ENCODE data around the gene FCGR2B. TPM values are rescaled to one million over a fixed set of nuclear protein-coding genes. Genes with fewer than 3 reads are reported as not detected.
"Not testable (repeated sequence)": the region's sequence is repeated elsewhere in the genome, so short reads cannot be mapped to it uniquely, and the experiment has no call there.

Gene FCGR2B
- total RNA-seq, 1 donor from 2014 or later = 43.4 TPM

DNA sequence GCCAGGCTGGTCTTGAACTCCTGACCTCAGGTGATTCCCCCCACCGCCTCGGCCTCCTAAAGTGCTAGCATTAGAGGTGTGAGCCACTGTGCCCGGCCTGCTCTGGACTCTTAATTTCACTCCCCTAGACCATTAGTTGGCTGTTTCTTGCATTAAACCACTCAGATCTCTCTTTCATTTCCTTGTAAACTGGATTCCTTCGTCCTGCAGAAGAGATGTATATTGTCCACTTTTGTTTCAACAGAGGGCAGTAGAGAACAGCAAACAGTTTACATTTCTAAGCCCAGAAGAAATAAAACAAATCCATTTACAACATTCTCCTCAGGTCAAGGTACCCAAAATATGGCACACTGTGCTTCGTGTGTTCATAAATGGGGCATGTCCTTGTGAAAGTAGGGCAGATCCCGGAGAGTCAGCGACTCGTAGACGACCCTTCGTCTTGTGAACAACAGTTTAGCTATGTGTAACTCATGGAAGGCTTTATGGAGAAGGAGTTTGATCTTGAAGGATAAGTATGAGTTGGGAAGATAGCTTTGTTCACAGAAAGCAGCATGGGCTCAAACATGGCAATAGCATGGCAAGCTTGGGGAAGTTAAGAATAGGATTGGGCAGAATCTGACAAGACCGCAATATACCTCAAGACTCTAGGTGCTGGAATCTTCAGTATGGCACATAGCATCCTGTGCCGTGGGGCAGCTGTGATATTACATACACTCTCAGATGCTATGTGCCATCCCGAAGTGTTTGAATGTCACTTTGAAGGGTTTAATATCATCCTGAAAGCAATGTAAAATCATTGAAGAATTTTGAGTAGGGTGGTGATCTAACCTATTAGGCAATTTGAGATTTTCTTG is 15.2 kb upstream of the FCGR2B start:
- not testable (repeated sequence) for DNase-seq (ENCODE audit: low spot score)

DNA sequence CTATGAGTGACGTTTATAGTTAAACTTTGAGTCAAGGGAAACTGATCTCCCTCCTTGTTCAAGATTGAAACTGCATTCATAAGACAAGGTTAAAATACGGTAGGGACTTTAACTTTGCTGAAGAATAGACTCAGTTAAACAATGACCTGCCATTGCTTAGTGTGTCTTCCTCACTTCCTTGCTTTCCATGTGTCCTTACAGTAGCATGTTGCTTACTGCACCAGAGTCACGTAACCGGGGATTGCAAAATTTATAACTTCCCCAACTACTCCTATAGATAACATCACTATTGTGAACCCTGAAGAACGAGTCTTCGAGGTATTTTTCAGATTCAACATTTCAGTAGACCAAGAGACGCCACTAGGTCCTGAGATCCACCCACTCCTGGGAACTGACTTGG is 9.4 kb upstream of the FCGR2B start:
- DNase-seq (ENCODE audit: low spot score) = not testable (repeated sequence)

DNA sequence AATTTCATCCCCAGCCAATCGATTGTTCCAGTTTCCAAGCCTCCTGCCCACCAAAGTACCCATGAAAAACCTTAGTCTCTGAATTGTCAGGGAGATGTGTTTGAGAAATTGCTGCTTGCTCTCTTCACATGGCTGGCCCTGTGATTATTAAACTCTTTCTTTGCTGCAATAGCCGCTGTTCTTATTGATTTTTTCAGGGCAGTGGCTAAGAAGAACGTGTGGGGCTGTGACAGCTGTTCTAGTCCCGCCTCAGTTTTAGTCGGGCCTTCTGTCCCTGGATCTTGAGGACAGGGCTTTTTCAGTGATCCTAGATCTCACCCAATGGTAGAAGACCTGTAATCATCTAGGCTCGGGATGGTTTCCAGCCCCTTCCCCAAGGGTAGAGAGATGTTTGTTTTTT is 9.0 kb upstream of the FCGR2B start:
- not testable (repeated sequence) for DNase-seq (ENCODE audit: low spot score)

DNA sequence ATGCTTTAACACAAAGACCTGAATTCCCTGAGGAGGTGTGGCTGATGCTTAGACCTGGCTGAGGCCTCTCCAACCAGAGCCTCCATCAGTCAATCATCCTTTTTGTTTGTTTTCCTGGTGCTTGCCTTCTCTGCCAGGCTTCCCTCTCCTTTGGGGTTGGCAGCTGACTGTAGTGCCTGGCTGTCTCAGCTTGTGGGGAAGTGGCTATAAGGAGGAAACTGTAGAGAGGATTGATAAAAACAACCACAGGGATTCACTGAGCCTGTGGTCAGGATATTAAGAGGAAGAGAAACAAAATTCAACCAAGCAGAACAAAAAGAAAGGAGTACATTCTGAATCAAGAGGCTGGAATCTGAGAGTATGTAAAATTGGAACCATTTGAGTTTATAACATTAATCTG is 4.4 kb upstream of the FCGR2B start:
- DNase-seq (ENCODE audit: low spot score) = not testable (repeated sequence)

DNA sequence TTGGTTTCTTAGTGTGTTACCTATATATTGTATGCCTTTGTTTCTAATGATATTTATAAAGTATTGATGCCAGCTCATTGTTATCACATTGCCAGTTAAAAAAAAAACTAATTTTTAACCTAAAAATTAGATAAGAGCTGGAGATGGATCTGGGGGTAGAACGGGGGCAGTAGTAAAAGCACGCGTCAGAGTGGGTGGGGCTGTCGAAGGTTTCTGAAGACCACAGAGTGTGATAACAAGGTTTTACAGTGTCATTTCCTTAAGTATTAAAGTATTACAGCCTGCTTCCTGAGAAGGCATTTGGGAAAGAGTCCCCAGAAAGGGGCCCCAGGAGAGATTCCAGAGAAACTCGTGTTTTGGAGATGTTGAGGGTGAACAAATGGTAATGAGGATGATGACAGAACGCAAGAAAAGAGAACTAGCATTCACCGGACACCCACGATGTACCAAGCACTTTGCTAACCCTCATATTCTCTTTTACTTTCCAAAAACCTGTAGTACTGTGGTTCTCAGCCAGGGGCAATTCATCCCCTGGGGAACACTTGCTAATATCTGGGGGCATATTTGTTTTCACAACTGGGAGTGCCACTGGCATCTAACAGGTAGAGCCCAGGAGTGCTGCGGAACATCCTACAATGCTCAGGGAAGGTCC is 1.2 kb upstream of the FCGR2B start:
- not testable (repeated sequence) for DNase-seq (ENCODE audit: low spot score)

DNA sequence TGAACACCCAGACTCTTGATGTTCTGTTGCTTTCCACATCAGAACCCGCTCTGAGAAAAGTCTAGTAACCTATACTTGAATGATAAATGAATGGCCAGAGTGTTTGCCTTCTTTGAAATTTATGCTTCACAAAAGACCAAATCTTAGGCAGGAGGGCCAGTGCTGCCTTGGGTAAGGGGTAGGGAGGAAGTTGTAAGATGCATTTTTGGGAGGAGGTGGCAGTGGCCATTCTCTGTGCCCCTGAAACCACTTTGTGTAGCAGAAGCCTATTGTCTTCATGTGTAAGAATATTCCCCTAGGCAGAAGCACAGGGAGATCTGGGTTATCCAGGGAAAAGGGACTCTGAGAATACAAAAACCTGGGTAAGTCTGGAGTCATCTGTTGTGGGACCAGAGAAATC is 626 bp downstream of the FCGR2B start:
- not testable (repeated sequence) for DNase-seq (ENCODE audit: low spot score)

DNA sequence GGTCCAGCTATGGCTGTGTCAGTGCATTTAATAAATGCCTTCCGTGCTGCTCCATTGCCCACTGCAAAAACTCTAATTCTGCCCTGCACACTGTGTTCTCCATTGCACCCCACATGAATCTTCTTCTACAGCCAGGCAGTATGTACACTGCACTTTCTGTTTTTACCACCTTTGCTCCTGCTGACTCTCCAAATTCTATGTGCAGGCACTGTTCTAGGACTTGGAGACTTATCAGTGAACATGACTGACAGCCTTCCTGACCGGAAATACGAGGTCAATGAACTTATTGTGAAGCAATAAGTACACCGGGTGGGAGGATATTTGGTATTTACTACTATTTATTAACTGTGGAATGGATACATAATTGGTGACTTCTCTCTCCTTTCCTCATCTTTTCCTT is 1.7 kb downstream of the FCGR2B start:
- not testable (repeated sequence) for DNase-seq (ENCODE audit: low spot score)

DNA sequence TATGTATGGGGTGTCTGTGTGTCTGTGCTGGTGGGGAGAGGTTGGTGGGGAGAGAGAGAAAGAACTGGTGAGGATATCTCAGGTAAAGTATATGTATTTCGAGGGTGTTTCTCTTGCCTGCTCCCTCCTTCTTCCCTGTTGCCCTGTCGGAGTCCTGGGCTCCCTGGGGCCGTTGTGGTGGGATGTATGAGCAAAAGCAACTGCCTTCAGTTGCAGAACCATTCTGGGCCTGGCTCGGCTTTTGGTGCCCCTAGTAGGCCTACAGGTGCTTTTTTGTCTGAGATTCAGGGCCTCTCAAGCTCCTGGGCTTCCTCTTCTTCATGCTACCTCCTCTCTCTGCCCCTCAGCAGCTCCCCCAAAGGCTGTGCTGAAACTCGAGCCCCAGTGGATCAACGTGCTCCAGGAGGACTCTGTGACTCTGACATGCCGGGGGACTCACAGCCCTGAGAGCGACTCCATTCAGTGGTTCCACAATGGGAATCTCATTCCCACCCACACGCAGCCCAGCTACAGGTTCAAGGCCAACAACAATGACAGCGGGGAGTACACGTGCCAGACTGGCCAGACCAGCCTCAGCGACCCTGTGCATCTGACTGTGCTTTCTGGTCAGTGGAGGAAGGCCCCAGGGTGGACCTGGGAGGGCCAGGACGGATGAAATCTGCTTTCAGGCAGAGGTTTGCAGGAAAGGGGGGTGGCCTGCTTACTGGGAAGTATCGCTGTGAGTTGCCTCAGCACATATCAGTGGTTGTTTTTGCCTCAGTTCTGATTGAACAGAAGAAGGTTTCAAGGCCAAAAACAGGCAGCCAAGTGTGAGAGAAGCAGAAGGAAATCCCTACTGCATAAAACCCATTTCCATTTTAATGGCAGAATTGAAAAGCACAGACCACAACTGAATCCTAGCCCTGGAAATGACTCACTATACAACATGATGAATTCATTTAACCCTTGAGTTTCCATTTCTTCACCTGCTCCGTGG is 8.4 kb downstream of the FCGR2B start:
- DNase-seq (ENCODE audit: low spot score) = not testable (repeated sequence)

DNA sequence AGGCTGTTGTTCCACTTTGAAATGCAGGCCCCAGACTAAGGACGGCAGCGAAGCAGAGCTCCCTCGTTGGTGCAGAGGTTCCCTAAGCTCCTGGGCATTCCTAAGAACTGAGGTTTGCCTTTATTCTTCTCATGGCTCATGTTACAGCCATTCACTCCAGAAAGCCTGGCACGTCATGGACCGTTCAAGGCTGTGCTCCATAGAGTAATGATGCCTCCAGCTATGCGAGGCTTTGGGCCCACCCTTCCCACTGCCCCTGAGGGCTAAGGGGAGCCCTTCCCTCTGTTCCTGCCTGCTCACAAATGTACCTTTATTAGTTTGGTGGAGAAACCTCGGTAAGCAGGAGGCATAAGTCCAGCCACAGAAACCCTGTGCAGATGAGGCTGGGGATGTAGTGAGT is 10.5 kb downstream of the FCGR2B start:
- not testable (repeated sequence) for DNase-seq (ENCODE audit: low spot score)

DNA sequence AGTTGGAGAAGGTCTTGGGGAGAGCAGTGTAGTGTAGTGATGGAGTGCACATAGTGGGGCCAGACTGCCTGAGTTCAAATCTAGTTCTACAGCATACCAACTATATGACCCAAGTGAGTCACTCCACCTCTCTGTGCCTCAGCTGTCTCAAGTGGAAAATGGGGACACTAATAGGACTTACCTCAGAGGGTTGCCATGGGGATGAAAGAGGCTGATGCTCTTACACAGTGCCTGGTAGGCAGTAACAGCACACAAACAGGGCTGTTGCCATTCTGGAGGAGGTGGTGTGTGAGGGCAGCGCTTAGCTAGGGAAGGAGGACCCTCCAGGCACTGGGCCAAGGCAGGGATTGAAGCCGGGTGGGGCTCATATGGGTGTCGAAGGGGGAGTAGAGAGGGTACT is 11.5 kb downstream of the FCGR2B start:
- DNase-seq (ENCODE audit: low spot score) = not testable (repeated sequence)

DNA sequence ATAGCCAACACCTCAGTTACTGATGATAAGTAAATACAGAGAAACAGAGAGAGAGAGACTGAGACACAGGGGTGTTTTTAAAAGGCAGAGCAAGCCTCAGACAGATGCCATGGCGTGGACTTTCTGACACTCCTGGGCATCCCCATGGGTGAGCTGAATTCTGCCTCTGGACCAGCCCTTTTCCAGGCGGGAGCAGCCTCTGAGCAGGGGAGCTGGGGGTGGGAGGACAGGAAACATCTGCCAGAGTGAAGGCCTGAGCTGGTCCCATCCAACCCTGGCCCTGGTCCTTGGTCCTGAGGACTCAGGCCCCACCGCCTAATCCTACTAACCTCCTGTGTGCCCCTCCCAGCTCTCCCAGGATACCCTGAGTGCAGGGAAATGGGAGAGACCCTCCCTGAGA is 12.0 kb downstream of the FCGR2B start:
- DNase-seq (ENCODE audit: low spot score) = not testable (repeated sequence)

DNA sequence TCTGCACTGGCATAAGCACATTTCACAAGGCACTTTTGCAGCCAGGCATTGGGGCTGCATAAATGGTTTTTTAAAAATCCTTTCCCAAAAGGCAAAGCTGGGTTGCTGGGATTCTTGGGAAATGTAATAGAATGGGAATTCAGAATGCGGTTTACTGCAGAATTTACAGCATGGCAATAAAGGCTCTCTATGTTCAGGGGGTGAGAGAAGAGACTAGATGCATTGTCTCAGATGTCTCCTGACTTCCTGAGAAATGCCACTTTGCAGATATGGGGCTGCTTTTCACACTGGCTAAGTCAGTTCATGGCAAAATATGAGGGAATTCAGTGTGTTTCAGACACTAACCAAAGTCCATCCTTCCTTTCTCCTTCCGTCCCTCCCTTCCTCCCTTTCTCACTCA is 13.5 kb downstream of the FCGR2B start:
- no peak for DNase-seq (ENCODE audit: low spot score)

DNA sequence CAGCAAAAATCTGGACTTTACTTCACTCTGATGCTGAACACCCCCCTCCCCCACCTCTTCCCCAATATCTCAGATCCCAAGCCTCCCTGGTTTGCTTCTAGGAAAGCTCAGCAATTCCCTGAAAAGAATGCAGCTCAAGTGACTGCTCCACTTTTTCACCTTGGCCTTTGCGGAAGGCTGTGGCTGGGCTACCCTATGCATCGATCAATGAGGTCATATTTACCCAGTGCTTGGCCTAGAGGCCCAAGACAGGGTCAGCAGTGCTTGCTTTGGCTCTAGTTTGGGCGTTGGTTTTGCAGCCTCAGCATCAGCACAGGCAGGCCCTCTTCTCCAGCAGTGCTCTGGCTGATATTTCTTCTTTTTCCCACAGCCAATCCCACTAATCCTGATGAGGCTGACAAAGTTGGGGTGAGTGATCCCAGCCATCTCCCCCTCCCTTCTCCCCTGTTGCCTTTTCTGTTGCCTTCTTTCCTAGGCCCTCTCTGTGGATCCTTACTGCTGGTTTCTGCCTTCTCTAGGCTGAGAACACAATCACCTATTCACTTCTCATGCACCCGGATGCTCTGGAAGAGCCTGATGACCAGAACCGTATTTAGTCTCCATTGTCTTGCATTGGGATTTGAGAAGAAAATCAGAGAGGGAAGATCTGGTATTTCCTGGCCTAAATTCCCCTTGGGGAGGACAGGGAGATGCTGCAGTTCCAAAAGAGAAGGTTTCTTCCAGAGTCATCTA is 14.2 kb downstream of the FCGR2B start:
- DNase-seq (ENCODE audit: low spot score) = no peak

DNA sequence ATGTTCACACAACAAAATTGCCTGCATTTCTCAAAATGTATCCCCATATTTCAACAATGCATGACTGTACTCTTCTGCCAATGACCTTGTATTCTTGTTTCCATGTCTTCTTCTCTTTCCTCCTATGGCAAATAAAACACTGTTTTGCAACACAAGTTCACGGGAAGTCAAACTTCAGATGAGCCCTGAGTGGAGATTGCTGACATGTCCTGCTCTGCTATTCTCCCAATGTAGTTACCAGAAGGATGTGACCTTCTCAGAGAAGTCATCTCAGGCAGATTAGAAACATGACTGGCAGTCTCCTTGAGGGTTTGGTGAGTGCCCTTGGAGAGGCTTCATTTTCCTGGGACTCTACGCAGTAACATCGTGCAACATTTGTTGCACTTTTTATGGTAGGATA is 15.6 kb downstream of the FCGR2B start:
- no peak for DNase-seq (ENCODE audit: low spot score)

DNA sequence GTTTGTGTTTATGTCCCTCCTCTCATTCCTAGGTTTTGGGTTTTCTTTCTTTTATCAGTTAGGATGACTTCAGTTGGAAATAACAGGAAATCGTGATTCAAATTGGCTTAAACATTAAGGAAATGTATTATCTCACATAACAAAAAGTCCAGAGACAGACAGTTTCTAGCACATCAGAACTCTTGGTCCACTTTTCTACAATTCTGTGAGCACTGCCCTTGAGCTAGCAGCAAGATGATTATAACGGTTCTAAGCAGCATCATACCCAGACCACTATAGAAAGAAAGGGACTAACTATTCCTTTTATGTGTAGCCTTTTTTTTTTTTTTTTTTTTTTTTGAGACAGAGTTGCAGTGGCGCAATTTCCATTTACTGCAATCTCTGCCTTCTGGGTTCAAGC is 18.9 kb downstream of the FCGR2B start:
- DNase-seq (ENCODE audit: low spot score) = no peak

DNA sequence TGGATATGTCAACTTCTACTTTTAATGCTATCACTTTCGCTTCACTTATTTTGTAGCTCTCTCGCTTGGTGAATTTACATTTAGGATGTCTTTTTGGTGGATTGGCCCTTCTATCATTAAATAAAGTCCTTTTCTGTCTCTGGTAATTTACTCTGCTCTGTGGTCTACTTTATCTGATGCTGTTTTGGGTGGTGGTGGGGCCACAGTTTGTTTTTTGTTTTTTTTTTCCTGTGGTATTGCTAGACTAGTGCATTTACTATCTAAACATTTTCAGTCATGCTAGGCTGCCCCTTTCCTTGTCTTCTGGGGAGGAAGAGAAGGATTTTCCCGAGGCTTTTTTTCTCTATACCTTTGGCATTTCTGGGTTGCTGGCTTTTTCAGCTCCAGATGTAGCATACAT is 26.0 kb downstream of the FCGR2B start:
- no peak for DNase-seq (ENCODE audit: low spot score)

DNA sequence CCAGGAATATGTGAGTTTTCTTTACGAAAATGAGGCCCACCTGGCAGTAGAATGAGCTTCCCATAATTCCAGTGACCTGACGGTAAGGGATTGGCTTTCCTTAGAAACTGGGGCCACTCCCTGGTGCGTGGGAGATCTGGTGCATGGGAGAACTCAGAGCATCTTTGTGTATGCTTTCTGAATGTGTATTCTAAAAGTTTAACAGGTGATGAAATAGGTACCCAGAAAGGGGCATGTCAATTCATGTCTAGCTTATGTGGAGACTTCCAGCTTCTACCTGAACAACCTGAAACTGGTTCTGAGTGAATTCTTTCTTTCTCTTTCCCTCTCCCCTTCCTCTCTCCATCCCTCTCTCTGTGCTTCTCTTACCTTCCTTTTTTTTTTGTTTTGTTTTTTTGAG is 28.9 kb downstream of the FCGR2B start:
- DNase-seq (ENCODE audit: low spot score) = no peak

DNA sequence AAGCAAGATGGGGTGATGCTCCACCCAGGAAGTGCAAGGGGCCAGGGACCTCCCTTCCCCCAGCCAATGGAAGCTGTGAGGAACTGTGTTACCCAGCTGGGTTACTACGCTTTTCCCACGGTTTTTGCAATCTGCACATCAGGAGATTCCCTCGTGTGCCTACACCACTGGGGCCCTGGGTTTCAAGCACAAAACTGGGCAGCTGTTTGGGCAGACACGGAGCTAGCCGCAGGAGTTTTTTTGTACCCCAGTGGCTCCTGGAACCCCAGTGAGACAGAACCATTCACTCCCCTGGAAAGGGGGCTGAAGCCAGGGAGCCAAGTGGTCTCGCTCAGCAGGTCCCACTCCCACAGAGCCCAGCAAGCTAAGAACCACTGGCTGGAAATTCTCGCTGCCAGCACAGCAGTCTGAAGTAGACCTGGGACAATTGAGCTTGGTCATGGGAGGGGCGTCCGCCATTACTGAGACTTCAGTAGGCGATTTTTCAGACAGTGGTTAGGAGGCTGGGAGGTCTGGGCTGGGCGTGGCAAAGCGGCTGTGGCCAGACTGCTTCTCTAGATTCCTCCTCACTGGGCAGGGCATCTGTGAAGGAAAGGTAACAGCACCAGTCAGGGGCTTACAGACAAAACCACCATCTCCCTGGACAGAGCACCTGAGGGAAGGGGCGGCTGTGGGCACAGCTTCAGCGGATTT is 30.2 kb downstream of the FCGR2B start:
- DNase-seq (ENCODE audit: low spot score) = not testable (repeated sequence)

DNA sequence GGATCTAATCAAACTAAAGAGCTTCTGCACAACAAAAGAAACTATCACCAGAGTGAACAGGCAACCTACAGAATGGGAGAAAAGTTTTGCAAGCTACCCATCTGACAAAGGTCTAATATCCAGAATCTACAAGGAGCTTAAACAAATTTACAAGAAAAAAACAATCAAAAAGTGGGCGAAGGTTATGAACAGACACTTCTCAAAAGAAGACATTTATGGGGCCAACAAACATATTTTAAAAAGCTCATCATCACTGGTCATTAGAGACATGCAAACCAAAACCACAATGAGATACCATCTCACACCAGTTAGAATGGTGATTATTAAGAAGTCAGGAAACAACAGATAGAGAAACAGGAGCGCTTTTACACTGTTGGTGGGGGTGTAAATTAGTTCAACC is 35.4 kb downstream of the FCGR2B start:
- not testable (repeated sequence) for DNase-seq (ENCODE audit: low spot score)

DNA sequence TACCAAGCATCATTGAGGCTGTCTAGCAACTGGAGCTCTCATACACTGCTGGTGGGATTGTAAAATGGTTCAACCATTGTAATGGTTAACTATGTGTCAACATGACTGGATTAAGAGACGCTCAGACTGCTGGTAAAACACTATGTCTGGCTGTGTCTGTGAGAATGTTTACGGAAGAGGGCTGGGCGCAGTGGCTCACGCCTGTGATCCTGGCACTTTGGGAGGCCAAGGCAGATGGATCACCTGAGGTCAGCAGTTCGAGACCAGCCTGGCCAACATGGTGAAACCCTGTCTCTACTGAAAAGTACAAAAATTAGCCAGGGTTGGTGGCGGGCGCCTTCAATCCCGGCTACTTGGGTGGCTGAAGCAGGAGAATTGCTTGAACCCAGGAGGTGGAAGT is 39.3 kb downstream of the FCGR2B start:
- no peak for DNase-seq (ENCODE audit: low spot score)

Measured in mesenteric fat pad (tissue), 1 donor.